Medulla oblongata (tissue), 1 donor: Measurements from ENCODE around the gene CNDP1.

ENCODE experiments used
- DNase-seq: peaks from one replicate; pipeline ENCODE4 v3.0.0-alpha.2; 2015; ENCODE audit errors: extremely low spot score

The CNDP1 gene

GRCh38 chr18:74623047-74623816 is 88.9 kb downstream of the CNDP1 start:
- no peak for DNase-seq

GRCh38 chr18:74624466-74624865 is 90.2 kb downstream of the CNDP1 start:
- no peak for DNase-seq

- no peak for DNase-seq
These were observed 90.9 kb downstream of the CNDP1 start for GRCh38 chr18:74625157-74625556.

DNA sequence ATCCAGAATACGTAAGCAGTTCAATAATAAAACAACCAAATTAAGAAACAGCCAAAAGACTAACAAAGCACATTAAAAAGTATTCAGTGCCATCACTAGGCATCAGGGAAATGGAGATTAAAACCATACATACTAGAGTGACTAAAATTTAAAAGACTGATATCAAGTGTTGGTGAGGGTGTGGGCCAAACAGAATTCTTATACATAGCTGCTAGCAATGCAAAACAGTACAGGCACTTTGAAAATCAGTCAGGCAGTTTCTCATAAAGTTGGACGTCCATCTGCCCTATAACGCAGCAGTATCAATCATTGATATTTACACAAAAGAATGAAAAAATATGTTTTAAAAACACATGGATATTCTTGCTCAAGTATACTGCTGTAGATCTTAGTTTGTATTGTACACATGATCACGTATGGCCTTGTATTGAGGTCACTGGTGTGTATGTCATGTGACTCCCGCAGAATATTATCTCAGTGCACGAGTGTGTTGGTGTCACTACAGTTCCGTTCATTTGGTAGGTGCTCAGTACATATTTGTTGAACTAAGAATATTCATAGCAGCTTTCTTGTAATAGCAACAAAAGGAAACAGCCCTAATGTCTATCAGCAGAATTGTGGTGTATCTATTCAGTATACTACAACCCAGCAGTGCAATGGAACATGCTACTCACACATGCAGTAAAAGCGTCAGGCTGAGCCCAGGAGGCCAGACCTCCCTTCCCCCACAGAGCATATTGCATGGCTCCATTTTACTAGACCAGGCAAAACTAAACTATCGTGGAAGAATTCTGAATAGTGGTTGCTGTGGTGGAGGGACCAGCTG is 92.0 kb downstream of the CNDP1 start:
- no peak for DNase-seq

DNA sequence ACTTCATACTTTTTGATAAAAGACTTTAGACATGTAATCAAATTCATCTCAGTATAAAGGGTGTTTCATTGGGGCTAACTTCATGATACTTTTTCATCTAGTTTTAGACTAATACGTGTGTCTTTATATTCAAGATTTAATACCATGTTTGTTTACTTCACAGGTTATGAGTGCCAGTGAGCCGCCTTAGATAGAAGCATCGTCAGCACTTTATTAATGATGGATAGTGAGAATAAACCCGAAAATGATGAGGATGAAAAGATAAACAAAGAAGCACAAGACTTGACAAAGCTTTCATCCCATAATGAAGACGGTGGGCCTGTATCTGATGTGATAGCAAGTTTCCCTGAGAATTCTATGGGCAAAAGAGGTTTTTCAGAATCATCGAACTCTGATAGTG is 96.5 kb downstream of the CNDP1 start:
- no peak for DNase-seq

GRCh38 chr18:74631212-74631611 is 96.9 kb downstream of the CNDP1 start:
- no peak for DNase-seq

- no peak for DNase-seq
These were observed 97.5 kb downstream of the CNDP1 start for GRCh38 chr18:74631623-74632350.

GRCh38 chr18:74632351-74632679 is 98.0 kb downstream of the CNDP1 start:
- DNase-seq: no peak

DNA sequence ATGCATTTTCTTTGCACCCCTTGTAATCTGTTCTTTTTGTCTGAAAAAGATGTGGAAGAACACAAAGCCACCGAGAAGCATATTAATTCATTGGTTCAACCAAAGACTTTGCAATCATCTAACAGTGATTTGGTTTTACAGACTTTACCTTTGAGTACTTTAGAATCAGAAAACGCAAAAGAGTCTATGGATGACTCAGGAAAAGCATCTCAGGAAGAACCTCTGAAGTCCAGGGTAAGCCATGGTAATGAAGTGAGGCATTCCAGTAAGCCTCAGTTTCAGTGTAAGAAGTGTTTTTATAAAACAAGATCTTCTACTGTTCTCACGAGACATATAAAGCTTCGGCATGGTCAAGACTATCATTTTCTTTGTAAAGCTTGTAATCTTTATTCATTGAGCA is 98.6 kb downstream of the CNDP1 start:
- DNase-seq: no peak

DNA sequence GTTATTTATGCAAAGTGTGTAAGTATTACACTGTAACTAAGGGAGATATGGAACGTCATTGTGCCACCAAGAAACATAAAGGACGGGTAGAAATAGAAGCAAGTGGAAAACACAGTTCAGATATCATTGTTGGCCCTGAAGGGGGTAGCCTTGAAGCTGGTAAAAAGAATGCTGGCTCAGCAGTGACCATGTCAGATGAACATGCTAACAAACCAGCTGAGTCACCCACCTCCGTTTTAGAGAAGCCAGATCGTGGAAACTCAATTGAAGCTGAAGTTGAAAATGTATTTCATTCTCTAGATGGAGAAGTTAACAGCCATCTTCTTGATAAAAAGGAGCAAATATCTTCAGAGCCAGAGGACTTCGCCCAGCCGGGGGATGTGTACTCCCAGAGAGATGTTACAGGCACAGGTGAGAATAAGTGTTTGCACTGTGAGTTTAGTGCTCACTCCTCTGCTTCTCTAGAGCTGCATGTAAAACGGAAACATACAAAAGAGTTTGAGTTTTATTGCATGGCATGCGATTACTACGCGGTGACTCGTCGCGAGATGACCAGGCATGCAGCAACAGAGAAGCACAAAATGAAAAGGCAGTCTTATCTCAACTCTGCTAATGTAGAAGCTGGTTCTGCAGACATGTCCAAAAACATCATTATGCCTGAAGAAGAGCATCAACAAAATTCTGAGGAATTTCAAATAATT is 99.5 kb downstream of the CNDP1 start:
- no peak for DNase-seq

DNA sequence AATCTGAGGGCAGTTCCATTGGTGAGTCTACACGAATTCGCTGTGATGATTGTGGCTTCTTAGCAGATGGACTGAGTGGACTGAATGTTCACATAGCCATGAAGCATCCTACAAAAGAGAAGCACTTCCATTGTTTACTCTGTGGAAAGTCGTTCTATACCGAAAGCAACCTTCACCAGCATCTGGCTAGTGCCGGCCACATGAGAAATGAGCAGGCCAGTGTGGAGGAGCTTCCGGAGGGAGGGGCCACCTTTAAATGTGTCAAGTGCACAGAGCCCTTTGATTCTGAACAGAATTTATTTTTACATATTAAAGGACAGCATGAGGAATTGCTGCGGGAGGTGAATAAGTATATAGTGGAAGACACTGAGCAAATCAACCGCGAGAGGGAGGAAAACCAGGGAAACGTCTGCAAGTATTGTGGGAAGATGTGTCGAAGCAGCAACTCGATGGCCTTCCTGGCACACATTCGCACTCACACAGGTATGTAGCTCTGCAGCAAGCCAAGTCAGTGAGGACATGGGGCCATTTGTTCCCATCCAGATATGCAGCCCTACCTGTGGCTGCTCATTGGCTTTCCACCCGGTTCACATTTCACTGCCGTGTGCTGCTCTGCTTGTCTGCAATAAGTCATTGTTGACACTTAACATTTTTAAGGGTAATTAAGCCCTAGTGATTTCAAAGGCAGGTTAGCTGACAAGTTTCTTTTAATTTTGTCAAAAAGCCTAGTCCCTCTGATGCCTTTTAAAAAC is 101.1 kb downstream of the CNDP1 start:
- no peak for DNase-seq
